ENCODE data around the gene FAR2. TPM values are rescaled to one million over a fixed set of nuclear protein-coding genes. Genes with fewer than 3 reads are reported as not detected.
"Not testable (repeated sequence)": the region's sequence is repeated elsewhere in the genome, so short reads cannot be mapped to it uniquely, and the experiment has no call there.

Gene FAR2
- total RNA-seq, 1 donor from 2014 or later, result 37.1 TPM

DNA sequence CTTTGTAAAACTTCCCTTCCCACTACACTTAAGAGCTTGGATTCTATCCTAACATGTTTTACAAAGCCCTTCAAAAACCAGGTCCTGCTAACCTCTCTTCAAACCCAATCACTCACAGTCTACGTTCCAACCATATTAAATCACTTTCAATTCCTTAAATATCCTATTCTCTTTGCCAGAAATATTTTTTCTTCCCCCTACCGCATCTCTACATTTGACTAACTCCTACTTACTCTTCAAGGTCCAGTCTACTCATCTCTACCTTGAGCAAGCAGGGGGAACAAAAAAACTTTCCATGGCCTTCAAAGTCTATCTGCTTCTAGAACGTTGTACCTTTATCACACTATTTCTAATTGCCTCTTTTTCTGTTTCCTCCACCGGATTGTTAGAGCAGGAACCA lies 225.8 kb downstream of the FAR2 start:
- no peak overlapping the region for H3K27ac Mint-ChIP-seq (ENCODE audit: unreplicated experiment)
- no peak for DNase-seq (ENCODE audit: extremely low spot score, unreplicated experiment)
- no peak overlapping the region for H3K4me3 Mint-ChIP-seq (ENCODE audit: unreplicated experiment)
- no peaks in the 10 kb centered on the region for H3K27me3 Mint-ChIP-seq (ENCODE audit: unreplicated experiment)
- H3K36me3 Mint-ChIP-seq (ENCODE audit: unreplicated experiment), result peaks cover 15% of the 10 kb centered on the region
- no peaks in the 10 kb centered on the region for H3K9me3 Mint-ChIP-seq (ENCODE audit: unreplicated experiment)
- no peak for TF ChIP-seq CTCF (IDR thresholded peaks at IDR 0.05)
- peaks cover 13% of the 10 kb centered on the region for H3K4me1 Mint-ChIP-seq (ENCODE audit: unreplicated experiment)

DNA sequence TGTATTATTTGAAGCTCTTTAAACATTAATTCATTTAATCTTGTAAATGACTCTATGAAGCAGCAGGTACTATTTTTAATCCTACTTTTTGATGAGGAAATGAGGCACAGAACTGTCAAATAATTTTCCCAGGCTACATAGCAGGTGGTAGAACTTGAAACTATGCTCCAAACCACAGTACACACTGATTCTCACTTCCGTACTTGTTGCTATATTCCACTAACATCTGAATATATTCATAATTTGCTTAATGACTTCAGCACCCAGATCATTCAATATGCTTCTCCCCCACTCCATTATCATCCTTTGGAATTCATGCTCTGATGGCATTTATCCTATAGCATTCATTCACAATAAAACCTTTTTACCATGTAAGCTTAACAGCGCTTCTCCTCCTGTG lies 227.0 kb downstream of the FAR2 start:
- peak overlapping the region; percentile 16 for H3K27ac Mint-ChIP-seq (ENCODE audit: unreplicated experiment)
- H3K27me3 Mint-ChIP-seq (ENCODE audit: unreplicated experiment), result no peaks in the 10 kb centered on the region
- no peak for DNase-seq (ENCODE audit: extremely low spot score, unreplicated experiment)
- TF ChIP-seq CTCF (IDR thresholded peaks at IDR 0.05), result no peak
- no peak overlapping the region for H3K4me3 Mint-ChIP-seq (ENCODE audit: unreplicated experiment)
- H3K9me3 Mint-ChIP-seq (ENCODE audit: unreplicated experiment), result no peaks in the 10 kb centered on the region
- peaks cover 14% of the 10 kb centered on the region for H3K36me3 Mint-ChIP-seq (ENCODE audit: unreplicated experiment)
- peaks cover 19% of the 10 kb centered on the region for H3K4me1 Mint-ChIP-seq (ENCODE audit: unreplicated experiment)

DNA sequence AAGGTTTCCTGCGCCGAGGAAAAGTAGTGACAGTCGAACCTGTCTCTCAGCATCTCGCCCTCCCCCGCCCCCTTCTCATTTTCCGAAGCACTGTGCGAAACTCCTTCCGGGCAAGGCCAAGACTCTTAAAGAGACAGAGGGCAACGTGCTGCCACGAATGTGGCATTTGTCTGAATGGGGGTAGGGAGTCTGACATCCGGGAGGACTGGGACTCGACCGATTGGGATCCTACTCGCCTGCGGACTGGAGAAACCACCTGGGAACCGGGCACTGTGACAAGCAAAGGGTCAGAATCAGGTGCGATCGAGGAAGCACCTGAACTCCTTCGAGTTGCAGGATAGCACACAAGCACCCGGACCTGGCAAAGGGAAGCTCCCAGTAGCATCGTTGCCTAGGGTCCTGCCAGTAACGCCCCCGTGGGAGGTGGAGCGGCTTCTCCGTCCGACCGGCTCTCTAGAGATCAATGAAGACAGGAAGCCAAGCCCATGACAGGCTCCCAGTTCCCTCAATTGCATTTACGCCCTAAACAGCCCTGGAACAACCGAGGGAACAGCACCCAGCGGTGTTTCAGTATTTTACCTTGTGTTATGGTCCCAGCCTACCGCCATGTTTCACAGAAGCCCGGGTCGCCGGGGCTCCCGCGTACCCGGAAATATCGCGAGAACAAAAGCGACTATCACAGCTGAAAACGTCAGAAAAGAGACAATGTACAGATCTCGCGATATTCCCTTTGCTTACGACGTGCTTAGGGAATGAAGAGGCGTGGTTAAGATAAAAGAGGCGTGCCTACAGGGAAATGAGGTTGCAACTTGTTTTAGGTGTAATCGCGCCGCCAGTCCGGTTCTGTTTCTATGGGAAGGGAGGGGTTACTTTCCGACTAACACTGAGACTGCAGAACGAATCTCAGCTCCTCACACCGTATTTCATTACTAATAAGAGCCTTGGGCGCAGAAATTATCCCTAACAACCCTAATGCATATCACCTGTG lies 231.8 kb downstream of the FAR2 start, which contains the start of gene ERGIC2:
TSS of gene ERGIC2 (minus strand) at position 637 of the 988 bp plus-strand sequence. CDS start 9,539 bp downstream, outside the sequence.
- Mint-ChIP-seq H3K4me3 (ENCODE audit: unreplicated experiment) (peak within 1 kb of the TSS; percentile 91), H3K27ac (ENCODE audit: unreplicated experiment) (peak within 1 kb of the TSS; percentile 88), H3K9me3 (ENCODE audit: unreplicated experiment) (no peaks in the 10 kb centered on the region), H3K27me3 (ENCODE audit: unreplicated experiment) (peaks cover 12% of the 10 kb centered on the region), H3K36me3 (ENCODE audit: unreplicated experiment) (peaks cover 8% of the 10 kb centered on the region), H3K4me1 (ENCODE audit: unreplicated experiment) (peaks cover 26% of the 10 kb centered on the region)
- TF ChIP-seq CTCF (IDR thresholded peaks at IDR 0.05), result no peak
- peak; percentile 96 for DNase-seq (ENCODE audit: extremely low spot score, unreplicated experiment)

GRCh38 chr12:29382251-29382650 lies 233.2 kb downstream of the FAR2 start:
- Mint-ChIP-seq H3K4me1 (ENCODE audit: unreplicated experiment) (peaks cover 26% of the 10 kb centered on the region), H3K4me3 (ENCODE audit: unreplicated experiment) (no peak overlapping the region), H3K9me3 (ENCODE audit: unreplicated experiment) (no peaks in the 10 kb centered on the region), H3K27ac (ENCODE audit: unreplicated experiment) (no peak overlapping the region), H3K36me3 (ENCODE audit: unreplicated experiment) (peaks cover under 1% of the 10 kb centered on the region), H3K27me3 (ENCODE audit: unreplicated experiment) (peaks cover 12% of the 10 kb centered on the region)
- no peak for DNase-seq (ENCODE audit: extremely low spot score, unreplicated experiment)
- no peak for TF ChIP-seq CTCF (IDR thresholded peaks at IDR 0.05)

DNA sequence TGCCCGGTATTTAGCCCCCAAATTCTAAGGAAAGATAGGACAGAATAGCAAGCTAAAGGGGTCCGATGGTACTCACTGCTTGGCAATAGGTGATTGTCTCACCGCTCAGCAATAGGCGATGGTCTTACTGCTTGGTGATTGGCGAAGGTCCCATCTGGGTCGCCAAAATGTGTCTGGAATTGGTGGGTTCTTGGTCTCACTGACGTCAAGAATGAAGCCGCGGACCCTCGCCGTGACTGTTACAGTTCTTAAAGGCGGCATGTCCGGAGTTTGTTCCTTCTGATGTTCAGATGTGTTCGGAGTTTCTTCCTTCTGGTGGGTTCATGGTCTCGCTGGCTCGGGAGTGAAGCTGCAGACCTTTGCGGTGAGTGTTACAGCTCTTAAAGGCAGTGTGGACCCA lies 236.1 kb downstream of the FAR2 start:
- not testable (repeated sequence) for H3K27ac Mint-ChIP-seq (ENCODE audit: unreplicated experiment); H3K4me3 Mint-ChIP-seq (ENCODE audit: unreplicated experiment); DNase-seq (ENCODE audit: extremely low spot score, unreplicated experiment); H3K36me3 Mint-ChIP-seq (ENCODE audit: unreplicated experiment); H3K9me3 Mint-ChIP-seq (ENCODE audit: unreplicated experiment); H3K4me1 Mint-ChIP-seq (ENCODE audit: unreplicated experiment)
- H3K27me3 Mint-ChIP-seq (ENCODE audit: unreplicated experiment), result peaks cover 12% of the 10 kb centered on the region

Other genes starting within 250 kb of the FAR2 start
- gene ERGIC2, start 231.9 kb downstream of the FAR2 start, total RNA-seq, result 70.3 and 77.5 TPM in 2 replicates